Smooth muscle cell of trachea (primary cell): ENCODE data around the gene FECH. TPM values are rescaled to one million over a fixed set of nuclear protein-coding genes. Genes with fewer than 3 reads are reported as not detected.

Experiments
- total RNA-seq: library from RNA; depleted of rRNA; stranded (reverse); fragments of >200 nt; gene quantifications from 2 replicates; pipeline ENCODE4 v1.2.1, GENCODE V29; 2014

The FECH gene
- 30.5 and 39.5 TPM in 2 replicates for total RNA-seq

GRCh38 chr18:57586251-57587049, at the start of gene FECH:
Gene FECH, minus strand, starts transcription at chr18:57586702. Its CDS starts 82 bp downstream, at chr18:57586620.

Other genes with a start within 250 kb of the FECH start
- not detected in 2 replicates for gene ST8SIA3, start 234.1 kb downstream of the FECH start, total RNA-seq
- gene ONECUT2, start 151.3 kb downstream of the FECH start, total RNA-seq: under 0.01 TPM in 2 replicates
- gene NARS1, start 35.1 kb upstream of the FECH start, total RNA-seq: 157 and 165 TPM in 2 replicates
- gene ATP8B1, start 216.6 kb upstream of the FECH start, total RNA-seq: 65.3 and 83.7 TPM in 2 replicates